ENCODE results near the gene MVK. TPM values are rescaled to one million over a fixed set of nuclear protein-coding genes. Genes with fewer than 3 reads are reported as not detected.

Gene MVK
- total RNA-seq, 6 experiments from 2014 or later, result 14.2 to 60.0 (median 37.6) TPM

- H3K9me3 ChIP-seq, result no peaks in the 10 kb centered on the region
- ATAC-seq (no peak), DNase-seq (no peak)
- no peaks in the 10 kb centered on the region for H3K36me3 ChIP-seq
- H3K4me1 ChIP-seq, result no peaks in the 10 kb centered on the region
- intact Hi-C loops (cut with DNase I), result no loop called here
- TF ChIP-seq, protein P1, sequence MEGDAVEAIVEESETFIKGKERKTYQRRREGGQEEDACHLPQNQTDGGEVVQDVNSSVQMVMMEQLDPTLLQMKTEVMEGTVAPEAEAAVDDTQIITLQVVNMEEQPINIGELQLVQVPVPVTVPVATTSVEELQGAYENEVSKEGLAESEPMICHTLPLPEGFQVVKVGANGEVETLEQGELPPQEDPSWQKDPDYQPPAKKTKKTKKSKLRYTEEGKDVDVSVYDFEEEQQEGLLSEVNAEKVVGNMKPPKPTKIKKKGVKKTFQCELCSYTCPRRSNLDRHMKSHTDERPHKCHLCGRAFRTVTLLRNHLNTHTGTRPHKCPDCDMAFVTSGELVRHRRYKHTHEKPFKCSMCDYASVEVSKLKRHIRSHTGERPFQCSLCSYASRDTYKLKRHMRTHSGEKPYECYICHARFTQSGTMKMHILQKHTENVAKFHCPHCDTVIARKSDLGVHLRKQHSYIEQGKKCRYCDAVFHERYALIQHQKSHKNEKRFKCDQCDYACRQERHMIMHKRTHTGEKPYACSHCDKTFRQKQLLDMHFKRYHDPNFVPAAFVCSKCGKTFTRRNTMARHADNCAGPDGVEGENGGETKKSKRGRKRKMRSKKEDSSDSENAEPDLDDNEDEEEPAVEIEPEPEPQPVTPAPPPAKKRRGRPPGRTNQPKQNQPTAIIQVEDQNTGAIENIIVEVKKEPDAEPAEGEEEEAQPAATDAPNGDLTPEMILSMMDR (IDR thresholded peaks at IDR 0.05), result no peak
- no peak for TF ChIP-seq POLR2A (IDR thresholded peaks at IDR 0.05)
- WGBS (ENCODE audit: insufficient coverage, low coverage, low lambda C conversion rate, missing lambda C conversion rate), result 68% methylated on average over 10 of the region's 22 CpGs
- no peaks in the 10 kb centered on the region for H3K27me3 ChIP-seq
- no peak overlapping the region for H3K4me3 ChIP-seq
- H3K27ac ChIP-seq, result no peak overlapping the region
These were observed 48.3 kb downstream of the MVK start for GRCh38 chr12:109621901-109622364.

DNA sequence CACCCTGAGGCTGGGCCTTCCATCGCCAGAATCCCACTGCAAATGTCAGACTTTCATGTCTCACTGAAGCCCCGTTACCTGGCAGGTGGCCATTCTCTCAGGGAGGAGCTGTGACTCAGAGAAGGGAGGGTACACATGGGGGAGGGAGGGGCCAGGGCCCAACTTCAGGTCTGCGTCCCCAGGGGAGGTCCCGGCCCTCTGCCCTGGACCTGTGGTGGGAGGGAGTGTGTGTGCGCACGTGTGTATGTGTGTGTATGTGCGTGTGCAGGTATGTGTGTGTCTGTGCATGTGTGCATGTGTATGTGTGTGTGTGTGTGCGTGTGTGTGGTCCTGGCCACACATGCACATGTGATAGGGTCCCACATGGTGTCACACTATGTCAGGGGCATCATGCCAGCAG is 50.9 kb downstream of the MVK start:
- H3K36me3 ChIP-seq, result no peaks in the 10 kb centered on the region
- no peak overlapping the region for H3K4me3 ChIP-seq
- ATAC-seq (peak in 1 of 4 donors; percentile 15), DNase-seq (no peak)
- no peaks in the 10 kb centered on the region for H3K9me3 ChIP-seq
- no peak overlapping the region for H3K27ac ChIP-seq
- no peaks in the 10 kb centered on the region for H3K27me3 ChIP-seq
- 100% methylated on average over 3 of the region's 8 CpGs for WGBS (ENCODE audit: insufficient coverage, low coverage, low lambda C conversion rate, missing lambda C conversion rate)
- no peaks in the 10 kb centered on the region for H3K4me1 ChIP-seq
- intact Hi-C loops (cut with DNase I), result no loop called here
- TF ChIP-seq, protein P1 (IDR thresholded peaks at IDR 0.05), result no peak
- TF ChIP-seq POLR2A (IDR thresholded peaks at IDR 0.05), result no peak

DNA sequence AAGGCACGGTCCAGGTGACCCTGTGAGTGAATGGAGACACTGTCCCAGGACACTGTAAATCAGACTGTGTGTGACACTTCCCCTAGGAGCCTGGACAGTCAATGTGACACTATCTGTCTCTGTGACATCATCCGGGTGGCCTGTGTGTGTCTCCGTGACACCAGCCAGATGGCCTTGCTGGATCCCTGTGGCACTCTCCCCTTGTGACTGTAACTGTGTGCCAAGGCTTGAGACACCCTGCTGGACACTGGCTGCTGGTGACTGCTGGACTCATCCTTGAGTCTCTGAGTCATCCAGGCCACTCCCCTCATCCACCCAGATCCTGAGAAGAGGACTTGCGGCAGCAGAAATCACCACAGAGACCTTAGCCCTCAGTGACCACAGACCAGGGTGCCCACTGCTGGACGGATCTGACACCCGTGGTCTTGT is 51.6 kb downstream of the MVK start:
- no peak for TF ChIP-seq POLR2A (IDR thresholded peaks at IDR 0.05)
- TF ChIP-seq, protein P1 (IDR thresholded peaks at IDR 0.05), result no peak
- Histone ChIP-seq H3K27me3 (no peaks in the 10 kb centered on the region), H3K9me3 (no peaks in the 10 kb centered on the region), H3K27ac (no peak overlapping the region), H3K4me1 (no peaks in the 10 kb centered on the region), H3K36me3 (no peaks in the 10 kb centered on the region), H3K4me3 (no peak overlapping the region)
- peak in 1 of 4 donors; percentile 64 for ATAC-seq
- intact Hi-C loops (cut with DNase I), result no loop called here
- DNase-seq, result no peak
- WGBS (ENCODE audit: insufficient coverage, low coverage, low lambda C conversion rate, missing lambda C conversion rate), result 83% methylated on average over 3 of the region's 6 CpGs

- ATAC-seq, result no peak
- no peak for DNase-seq
- Histone ChIP-seq H3K27me3 (no peaks in the 10 kb centered on the region), H3K4me1 (no peaks in the 10 kb centered on the region), H3K9me3 (no peaks in the 10 kb centered on the region), H3K27ac (no peak overlapping the region), H3K36me3 (no peaks in the 10 kb centered on the region), H3K4me3 (no peak overlapping the region)
- 57% methylated on average over 1 of the region's 12 CpGs for WGBS (ENCODE audit: insufficient coverage, low coverage, low lambda C conversion rate, missing lambda C conversion rate)
- intact Hi-C loops (cut with DNase I), result no loop called here
- no peak for TF ChIP-seq POLR2A (IDR thresholded peaks at IDR 0.05)
- TF ChIP-seq, protein P1 (IDR thresholded peaks at IDR 0.05), result no peak
These were observed 52.3 kb downstream of the MVK start for GRCh38 chr12:109625749-109626377.

Data from right lobe of liver (tissue), 6 donors.